NCI-H226 (cell line): Measurements from ENCODE around the gene HRAS.
"Not testable (repeated sequence)": the region's sequence is repeated elsewhere in the genome, so short reads cannot be mapped to it uniquely, and the experiment has no call there.

Experiments used
- DNase-seq: peaks from one replicate; pipeline ENCODE4 v3.0.0-alpha.2; 2015

The HRAS gene

GRCh38 chr11:535519-536454 is at the start of gene HRAS:
Gene HRAS (minus strand): TSS chr11:535576.
- peak; percentile 87 for DNase-seq

- DNase-seq = no peak
Observed at GRCh38 chr11:584287-584686, 48.9 kb upstream of the HRAS start.

- DNase-seq = no peak
Observed at GRCh38 chr11:581752-582151, 46.4 kb upstream of the HRAS start.

GRCh38 chr11:581342-581741 is 46.0 kb upstream of the HRAS start:
- DNase-seq = no peak

- no peak for DNase-seq
Observed at GRCh38 chr11:579830-580601, 44.6 kb upstream of the HRAS start.

GRCh38 chr11:578276-579035 is 43.1 kb upstream of the HRAS start:
- no peak for DNase-seq

- no peak for DNase-seq
Observed at GRCh38 chr11:577611-577894, 42.2 kb upstream of the HRAS start.

- no peak for DNase-seq
Observed at GRCh38 chr11:576811-577610, 41.6 kb upstream of the HRAS start.

- DNase-seq = peak; percentile 88
Observed at GRCh38 chr11:575996-576768, 40.8 kb upstream of the HRAS start, which contains the start of gene PHRF1. Gene PHRF1 (plus strand): TSS chr11:576470. CDS start chr11:581513, 5,043 bp downstream.

- peak; percentile 39 for DNase-seq
Observed at GRCh38 chr11:575313-575995, 40.1 kb upstream of the HRAS start.

- no peak for DNase-seq
Observed at GRCh38 chr11:574632-575312, 39.4 kb upstream of the HRAS start.

GRCh38 chr11:574031-574570 is 38.7 kb upstream of the HRAS start:
- not testable (repeated sequence) for DNase-seq

- DNase-seq = no peak
Observed at GRCh38 chr11:573146-573759, 37.9 kb upstream of the HRAS start.

GRCh38 chr11:571802-572185 is 36.4 kb upstream of the HRAS start:
- no peak for DNase-seq

- DNase-seq = no peak
Observed at GRCh38 chr11:569158-569885, 33.9 kb upstream of the HRAS start.

- peak; percentile 92 for DNase-seq
Observed at GRCh38 chr11:568306-569157, 33.2 kb upstream of the HRAS start.

- DNase-seq = peak; percentile 0
Observed at GRCh38 chr11:567629-568292, 32.4 kb upstream of the HRAS start.
